Endodermal cell (in vitro differentiated cells): ENCODE data around the gene ME3. TPM values are rescaled to one million over a fixed set of nuclear protein-coding genes. Genes with fewer than 3 reads are reported as not detected.

ENCODE experiments used
- DNase-seq: peaks from one replicate; pipeline ENCODE4 v3.0.0-alpha.2; 2017
- H3K27ac ChIP-seq: 2 replicates; pipeline ENCODE4 v1.5.1; 2013; ENCODE audit warnings: mild to moderate bottlenecking, low read depth, low read length, moderate library complexity
- H3K27me3 ChIP-seq: 2 replicates; pipeline ENCODE4 v1.6.1; 2013; ENCODE audit warnings: mild to moderate bottlenecking, low read length, moderate library complexity; ENCODE audit not compliant: insufficient read depth, control insufficient read depth, poor library complexity, severe bottlenecking
- H3K36me3 ChIP-seq: 2 replicates; pipeline ENCODE4 v1.7.0; 2013; ENCODE audit warnings: mild to moderate bottlenecking, low read length, moderate library complexity; ENCODE audit not compliant: control insufficient read depth, insufficient read depth
- H3K4me1 ChIP-seq: one replicate; pipeline ENCODE4 v1.7.0; 2013; ENCODE audit warnings: low read length; ENCODE audit not compliant: control insufficient read depth, insufficient read depth
- H3K4me3 ChIP-seq: 2 replicates; pipeline ENCODE4 v1.5.1; 2013; ENCODE audit warnings: mild to moderate bottlenecking, low read length, moderate library complexity
- H3K9ac ChIP-seq: 2 replicates; pipeline ENCODE4 v1.6.1; 2013; ENCODE audit warnings: mild to moderate bottlenecking, low read length, moderate library complexity; ENCODE audit not compliant: poor library complexity, severe bottlenecking; ENCODE audit errors: extremely low read depth
- H3K9me3 ChIP-seq: 2 replicates; pipeline ENCODE4 v1.6.1; 2013; ENCODE audit warnings: mild to moderate bottlenecking, low read length, moderate library complexity; ENCODE audit not compliant: control insufficient read depth
- H3K27ac Mint-ChIP-seq: 2 replicates; pipeline ENCODE4 v1.8.0; 2020; ENCODE audit warnings: mixed read lengths
- H3K27me3 Mint-ChIP-seq: 2 replicates; pipeline ENCODE4 v1.8.0; 2021; ENCODE audit warnings: mild to moderate bottlenecking, mixed read lengths; ENCODE audit not compliant: insufficient read depth
- H3K36me3 Mint-ChIP-seq: 2 replicates; pipeline ENCODE4 v1.8.0; 2020; ENCODE audit warnings: low read depth, mixed read lengths
- H3K4me1 Mint-ChIP-seq: 2 replicates; pipeline ENCODE4 v1.8.0; 2020; ENCODE audit warnings: mixed read lengths
- H3K4me3 Mint-ChIP-seq: 2 replicates; pipeline ENCODE4 v1.8.0; 2020; ENCODE audit warnings: mild to moderate bottlenecking, moderate library complexity, mixed read lengths
- H3K9me3 Mint-ChIP-seq: 2 replicates; pipeline ENCODE4 v1.8.0; 2020; ENCODE audit warnings: mild to moderate bottlenecking, mixed read lengths
- CTCF ChIP-seq: fragments of 200-600 bp; sonication (generic); conservative IDR thresholded peaks from 2 replicates; pipeline ENCODE4 v1.5.0; 2021; ENCODE audit warnings: antibody characterized with exemption, mild to moderate bottlenecking
- WGBS, 2 experiments: methylation state at CpG; one replicate each; pipeline versions ENCODE4 v1.1.5 to v1.1.7; 2013; ENCODE audit warnings: missing lambda C conversion rate in 2 of 2, mixed read lengths in 1 of 2; ENCODE audit not compliant: insufficient coverage in 1 of 2, insufficient read length in 1 of 2; 5-methylcytosine and 5-hydroxymethylcytosine counted together
- total RNA-seq, 2 donors: library from RNA; stranded (reverse); fragmentation: NEBNext Ultra II Directional in 1 of 2; extraction: Animal tissue kit (Norgen Biotek cat#: 25700) in 1 of 2; gene quantifications; 2 replicates in 1 of 2; 3 replicates in 1 of 2; pipeline ENCODE4 v1.2.1, GENCODE V29; 2021

Gene ME3
- total RNA-seq, 2 donors from 2014 or later = 1.2 to 1.3 TPM

- WGBS, 2 experiments = 94 to 98% methylated on average over 4 to 5 of the region's 5 CpGs
- peaks cover 26% of the 10 kb centered on the region for H3K27me3 Mint-ChIP-seq
- H3K36me3 Mint-ChIP-seq = no peaks in the 10 kb centered on the region
- Histone ChIP-seq H3K27ac (no peak overlapping the region), H3K4me1 (no peaks in the 10 kb centered on the region), H3K27me3 (peaks cover 6% of the 10 kb centered on the region), H3K9ac (no peak overlapping the region), H3K36me3 (no peaks in the 10 kb centered on the region), H3K9me3 (no peaks in the 10 kb centered on the region), H3K4me3 (no peak overlapping the region)
- no peak overlapping the region for H3K4me3 Mint-ChIP-seq
- no peak for DNase-seq
- no peak overlapping the region for H3K27ac Mint-ChIP-seq
- peaks cover 11% of the 10 kb centered on the region for H3K4me1 Mint-ChIP-seq
- TF ChIP-seq CTCF = no peak
- no peaks in the 10 kb centered on the region for H3K9me3 Mint-ChIP-seq
These were observed 14.9 kb upstream of the ME3 start for GRCh38 chr11:86687185-86687778.

DNA sequence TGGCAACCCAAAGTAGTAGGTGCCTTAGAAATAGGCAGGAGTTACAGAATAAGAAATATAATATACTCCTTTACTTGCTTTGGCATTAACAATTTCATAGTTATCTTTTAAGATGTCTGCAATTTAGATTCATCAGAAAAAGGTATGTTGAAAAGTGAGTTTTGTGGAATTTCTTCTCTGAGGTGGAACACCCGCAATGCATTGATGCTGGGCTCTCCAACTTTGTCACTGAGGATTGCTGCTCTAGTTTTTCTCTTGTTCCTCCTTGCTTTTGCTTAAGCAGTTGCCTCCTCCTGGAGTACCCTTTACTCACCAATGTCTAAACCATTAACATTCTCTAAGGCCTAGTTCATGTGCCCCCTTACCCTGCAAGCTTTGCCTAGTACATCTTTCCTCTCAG, 14.1 kb upstream of the ME3 start:
- H3K36me3 Mint-ChIP-seq = no peaks in the 10 kb centered on the region
- no peak for TF ChIP-seq CTCF
- H3K4me3 Mint-ChIP-seq = no peak overlapping the region
- Histone ChIP-seq H3K9ac (no peak overlapping the region), H3K27me3 (peaks cover 7% of the 10 kb centered on the region), H3K36me3 (no peaks in the 10 kb centered on the region), H3K27ac (no peak overlapping the region), H3K9me3 (no peaks in the 10 kb centered on the region), H3K4me3 (no peak overlapping the region), H3K4me1 (no peaks in the 10 kb centered on the region)
- H3K27me3 Mint-ChIP-seq = peaks cover 25% of the 10 kb centered on the region
- no peak for DNase-seq
- H3K9me3 Mint-ChIP-seq = no peaks in the 10 kb centered on the region
- H3K4me1 Mint-ChIP-seq = peaks cover 11% of the 10 kb centered on the region
- no peak overlapping the region for H3K27ac Mint-ChIP-seq
- 88% methylated on average over 1 of the region's 1 CpG; no CpG with 5 or more reads in 1 of the 2 experiments for WGBS, 2 experiments

DNA sequence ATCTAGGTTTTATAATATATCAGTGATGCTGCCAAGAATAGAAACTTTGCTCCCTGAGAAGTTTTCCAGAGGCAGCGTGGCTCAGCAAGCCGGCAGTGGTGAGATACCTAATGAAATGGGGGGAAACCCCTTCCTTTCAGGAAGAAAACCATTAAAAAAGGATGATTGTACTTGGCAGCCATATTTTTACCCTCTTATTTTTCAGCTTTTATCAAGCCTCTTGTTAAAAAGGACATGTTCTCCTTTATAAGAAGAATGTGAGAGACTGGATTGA, 9.0 kb upstream of the ME3 start:
- no peaks in the 10 kb centered on the region for H3K9me3 Mint-ChIP-seq
- Histone ChIP-seq H3K27ac (no peak overlapping the region), H3K36me3 (no peaks in the 10 kb centered on the region), H3K9me3 (no peaks in the 10 kb centered on the region), H3K27me3 (peaks cover 18% of the 10 kb centered on the region), H3K4me1 (peaks cover 14% of the 10 kb centered on the region), H3K9ac (no peak overlapping the region), H3K4me3 (no peak overlapping the region)
- no peak overlapping the region for H3K27ac Mint-ChIP-seq
- 100% methylated on average over 2 of the region's 2 CpGs for WGBS, 2 experiments
- no peak overlapping the region for H3K4me3 Mint-ChIP-seq
- TF ChIP-seq CTCF = no peak
- H3K36me3 Mint-ChIP-seq = no peaks in the 10 kb centered on the region
- DNase-seq = no peak
- peaks cover 34% of the 10 kb centered on the region for H3K4me1 Mint-ChIP-seq
- H3K27me3 Mint-ChIP-seq = peaks cover 38% of the 10 kb centered on the region
